ENCODE data around the gene ABL1.

ABL1 gene

DNA sequence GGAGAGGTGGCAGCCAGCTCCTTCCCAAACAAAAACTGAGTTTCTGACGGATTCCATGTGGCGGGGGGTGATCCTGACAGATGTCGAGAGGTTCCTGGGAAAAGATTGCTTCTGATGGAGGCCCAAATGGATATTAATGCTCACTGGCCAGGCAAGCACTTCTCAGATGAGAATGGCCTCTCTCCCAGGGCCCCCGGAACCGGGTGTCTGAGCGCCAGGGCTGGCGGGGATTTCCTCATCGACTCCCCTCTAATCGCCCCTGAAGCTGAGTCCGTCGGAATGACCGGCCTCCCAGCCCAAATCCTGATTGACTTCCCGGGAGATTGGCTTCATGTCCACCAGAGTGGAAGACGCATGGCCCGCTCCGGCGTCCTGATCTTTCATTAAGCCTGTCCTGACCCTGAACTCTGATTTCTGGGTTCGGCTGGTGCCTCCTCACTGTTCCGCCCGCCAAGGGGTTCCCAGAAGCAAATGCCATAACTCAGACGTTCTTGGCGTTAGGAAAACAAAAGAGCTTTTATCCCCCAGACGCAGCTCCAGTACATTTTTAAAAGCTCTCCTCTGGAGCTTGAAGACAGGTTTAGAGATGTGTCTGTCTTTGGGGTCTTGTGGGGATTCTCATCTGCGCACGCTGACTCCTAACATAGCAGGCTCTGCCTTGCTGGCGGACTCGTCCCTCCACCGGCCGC is 86.4 kb downstream of the ABL1 start (continued):
- TF ChIP-seq PATZ1 (CRISPR knock-in tag; IDR thresholded peaks at IDR 0.05; ENCODE audit: borderline replicate concordance) (no peak), ISL1 (CRISPR knock-in tag; IDR thresholded peaks at IDR 0.05) (no peak), ZFP30 (CRISPR knock-in tag; IDR thresholded peaks at IDR 0.05) (no peak), ZNF565 (CRISPR knock-in tag; conservative IDR thresholded peaks at IDR 0.05; ENCODE audit: low read depth) (no peak), OSR1 (CRISPR knock-in tag; IDR thresholded peaks at IDR 0.05) (no peak)
- TF ChIP-seq, protein P1, sequence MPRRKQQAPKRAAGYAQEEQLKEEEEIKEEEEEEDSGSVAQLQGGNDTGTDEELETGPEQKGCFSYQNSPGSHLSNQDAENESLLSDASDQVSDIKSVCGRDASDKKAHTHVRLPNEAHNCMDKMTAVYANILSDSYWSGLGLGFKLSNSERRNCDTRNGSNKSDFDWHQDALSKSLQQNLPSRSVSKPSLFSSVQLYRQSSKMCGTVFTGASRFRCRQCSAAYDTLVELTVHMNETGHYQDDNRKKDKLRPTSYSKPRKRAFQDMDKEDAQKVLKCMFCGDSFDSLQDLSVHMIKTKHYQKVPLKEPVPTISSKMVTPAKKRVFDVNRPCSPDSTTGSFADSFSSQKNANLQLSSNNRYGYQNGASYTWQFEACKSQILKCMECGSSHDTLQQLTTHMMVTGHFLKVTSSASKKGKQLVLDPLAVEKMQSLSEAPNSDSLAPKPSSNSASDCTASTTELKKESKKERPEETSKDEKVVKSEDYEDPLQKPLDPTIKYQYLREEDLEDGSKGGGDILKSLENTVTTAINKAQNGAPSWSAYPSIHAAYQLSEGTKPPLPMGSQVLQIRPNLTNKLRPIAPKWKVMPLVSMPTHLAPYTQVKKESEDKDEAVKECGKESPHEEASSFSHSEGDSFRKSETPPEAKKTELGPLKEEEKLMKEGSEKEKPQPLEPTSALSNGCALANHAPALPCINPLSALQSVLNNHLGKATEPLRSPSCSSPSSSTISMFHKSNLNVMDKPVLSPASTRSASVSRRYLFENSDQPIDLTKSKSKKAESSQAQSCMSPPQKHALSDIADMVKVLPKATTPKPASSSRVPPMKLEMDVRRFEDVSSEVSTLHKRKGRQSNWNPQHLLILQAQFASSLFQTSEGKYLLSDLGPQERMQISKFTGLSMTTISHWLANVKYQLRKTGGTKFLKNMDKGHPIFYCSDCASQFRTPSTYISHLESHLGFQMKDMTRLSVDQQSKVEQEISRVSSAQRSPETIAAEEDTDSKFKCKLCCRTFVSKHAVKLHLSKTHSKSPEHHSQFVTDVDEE (CRISPR knock-in tag; IDR thresholded peaks at IDR 0.05), result no peak
- TF ChIP-seq, protein P2, sequence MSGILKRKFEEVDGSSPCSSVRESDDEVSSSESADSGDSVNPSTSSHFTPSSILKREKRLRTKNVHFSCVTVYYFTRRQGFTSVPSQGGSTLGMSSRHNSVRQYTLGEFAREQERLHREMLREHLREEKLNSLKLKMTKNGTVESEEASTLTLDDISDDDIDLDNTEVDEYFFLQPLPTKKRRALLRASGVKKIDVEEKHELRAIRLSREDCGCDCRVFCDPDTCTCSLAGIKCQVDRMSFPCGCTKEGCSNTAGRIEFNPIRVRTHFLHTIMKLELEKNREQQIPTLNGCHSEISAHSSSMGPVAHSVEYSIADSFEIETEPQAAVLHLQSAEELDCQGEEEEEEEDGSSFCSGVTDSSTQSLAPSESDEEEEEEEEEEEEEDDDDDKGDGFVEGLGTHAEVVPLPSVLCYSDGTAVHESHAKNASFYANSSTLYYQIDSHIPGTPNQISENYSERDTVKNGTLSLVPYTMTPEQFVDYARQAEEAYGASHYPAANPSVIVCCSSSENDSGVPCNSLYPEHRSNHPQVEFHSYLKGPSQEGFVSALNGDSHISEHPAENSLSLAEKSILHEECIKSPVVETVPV (CRISPR knock-in tag; IDR thresholded peaks at IDR 0.05), result no peak

- no peak for ATAC-seq
- TF ChIP-seq POU6F1 (CRISPR knock-in tag; IDR thresholded peaks at IDR 0.05; ENCODE audit: borderline replicate concordance, low read depth), result no peak
- no peak for TF ChIP-seq PATZ1 (CRISPR knock-in tag; IDR thresholded peaks at IDR 0.05; ENCODE audit: borderline replicate concordance)
- TF ChIP-seq BACH2 (CRISPR knock-in tag; IDR thresholded peaks at IDR 0.05; ENCODE audit: borderline replicate concordance), result no peak
- TF ChIP-seq ZFP3 (CRISPR knock-in tag; IDR thresholded peaks at IDR 0.05), result no peak
- TF ChIP-seq PPARA (CRISPR knock-in tag; IDR thresholded peaks at IDR 0.05; ENCODE audit: borderline replicate concordance), result no peak
- no peak for TF ChIP-seq ZNF565 (CRISPR knock-in tag; conservative IDR thresholded peaks at IDR 0.05; ENCODE audit: low read depth)
Observed at GRCh38 chr9:130921989-130922892, 87.2 kb downstream of the ABL1 start.

DNA sequence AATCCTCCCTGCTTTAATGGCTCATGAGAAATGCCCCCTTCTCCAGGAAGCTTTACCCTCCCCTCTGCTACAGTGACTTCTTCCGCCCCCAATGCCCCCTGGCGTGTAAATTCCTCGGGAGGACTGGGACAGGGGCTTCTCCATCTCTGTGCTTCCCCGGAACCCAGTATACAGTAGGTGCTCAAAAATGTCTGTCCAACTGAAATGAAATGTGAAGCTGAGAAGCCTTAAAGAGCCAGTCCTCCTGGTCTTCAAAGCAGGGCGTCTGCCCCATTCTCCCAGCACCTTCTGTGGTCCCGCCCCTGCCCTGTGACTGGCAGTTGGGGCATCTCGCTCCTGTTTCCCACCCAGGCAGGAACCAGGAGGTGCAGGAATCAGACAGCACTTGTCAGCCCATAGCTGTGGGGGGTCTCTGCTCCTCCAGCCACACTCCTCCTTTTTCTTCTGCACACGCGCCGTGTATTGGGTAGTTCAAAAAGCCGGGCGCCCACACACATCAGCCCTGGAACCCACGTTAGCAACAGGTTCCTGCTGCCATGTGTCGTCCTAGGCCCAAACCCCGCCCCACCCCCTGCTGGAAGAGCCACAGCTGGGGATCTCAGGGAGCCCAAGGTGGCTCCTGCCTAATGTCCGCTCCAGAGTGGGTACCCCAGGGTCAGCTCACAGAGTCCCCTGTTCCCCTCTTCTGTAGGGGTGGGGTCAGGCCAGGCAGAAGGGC is 88.0 kb downstream of the ABL1 start:
- ATAC-seq, result no peak
- TF ChIP-seq RARB (CRISPR knock-in tag; IDR thresholded peaks at IDR 0.05), result no peak
